ENCODE data around the gene NOVA2.

Gene NOVA2

GRCh38 chr19:45906221-45906620 is 67.4 kb downstream of the NOVA2 start:
- in situ Hi-C loops (cut with MboI; ENCODE audit: low sequenced_read_pairs, unreplicated experiment) = no loop called here
- DNase-seq (ENCODE audit: low spot score) = no peak
- TF ChIP-seq, protein P1, sequence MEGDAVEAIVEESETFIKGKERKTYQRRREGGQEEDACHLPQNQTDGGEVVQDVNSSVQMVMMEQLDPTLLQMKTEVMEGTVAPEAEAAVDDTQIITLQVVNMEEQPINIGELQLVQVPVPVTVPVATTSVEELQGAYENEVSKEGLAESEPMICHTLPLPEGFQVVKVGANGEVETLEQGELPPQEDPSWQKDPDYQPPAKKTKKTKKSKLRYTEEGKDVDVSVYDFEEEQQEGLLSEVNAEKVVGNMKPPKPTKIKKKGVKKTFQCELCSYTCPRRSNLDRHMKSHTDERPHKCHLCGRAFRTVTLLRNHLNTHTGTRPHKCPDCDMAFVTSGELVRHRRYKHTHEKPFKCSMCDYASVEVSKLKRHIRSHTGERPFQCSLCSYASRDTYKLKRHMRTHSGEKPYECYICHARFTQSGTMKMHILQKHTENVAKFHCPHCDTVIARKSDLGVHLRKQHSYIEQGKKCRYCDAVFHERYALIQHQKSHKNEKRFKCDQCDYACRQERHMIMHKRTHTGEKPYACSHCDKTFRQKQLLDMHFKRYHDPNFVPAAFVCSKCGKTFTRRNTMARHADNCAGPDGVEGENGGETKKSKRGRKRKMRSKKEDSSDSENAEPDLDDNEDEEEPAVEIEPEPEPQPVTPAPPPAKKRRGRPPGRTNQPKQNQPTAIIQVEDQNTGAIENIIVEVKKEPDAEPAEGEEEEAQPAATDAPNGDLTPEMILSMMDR (IDR thresholded peaks at IDR 0.05; ENCODE audit: borderline replicate concordance, control extremely low read depth, extremely low read depth, insufficient read depth, missing control alignments) = no peak

DNA sequence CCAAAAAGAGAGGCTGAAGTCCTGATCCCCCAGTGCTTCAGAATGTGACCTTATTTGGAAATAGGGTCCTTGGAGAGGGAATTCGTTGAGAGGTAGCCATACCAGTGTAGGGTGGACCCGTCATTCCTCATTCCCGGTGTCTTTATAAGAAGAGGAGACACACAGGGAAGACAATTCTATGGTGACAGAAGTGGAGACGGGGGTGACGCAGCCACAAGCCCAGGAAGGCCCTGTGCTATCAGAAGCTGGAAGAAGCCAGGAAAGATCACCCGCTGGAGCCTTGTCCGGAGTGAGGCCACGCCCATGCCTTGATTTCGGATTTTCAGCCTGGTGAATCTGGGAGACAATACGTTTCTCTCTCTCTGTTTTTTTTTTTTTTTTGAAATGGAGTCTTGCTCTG is 68.7 kb downstream of the NOVA2 start:
- TF ChIP-seq, protein P1 (IDR thresholded peaks at IDR 0.05; ENCODE audit: borderline replicate concordance, control extremely low read depth, extremely low read depth, insufficient read depth, missing control alignments) = no peak
- no peak for DNase-seq (ENCODE audit: low spot score)
- in situ Hi-C loops (cut with MboI; ENCODE audit: low sequenced_read_pairs, unreplicated experiment) = no loop called here

DNA sequence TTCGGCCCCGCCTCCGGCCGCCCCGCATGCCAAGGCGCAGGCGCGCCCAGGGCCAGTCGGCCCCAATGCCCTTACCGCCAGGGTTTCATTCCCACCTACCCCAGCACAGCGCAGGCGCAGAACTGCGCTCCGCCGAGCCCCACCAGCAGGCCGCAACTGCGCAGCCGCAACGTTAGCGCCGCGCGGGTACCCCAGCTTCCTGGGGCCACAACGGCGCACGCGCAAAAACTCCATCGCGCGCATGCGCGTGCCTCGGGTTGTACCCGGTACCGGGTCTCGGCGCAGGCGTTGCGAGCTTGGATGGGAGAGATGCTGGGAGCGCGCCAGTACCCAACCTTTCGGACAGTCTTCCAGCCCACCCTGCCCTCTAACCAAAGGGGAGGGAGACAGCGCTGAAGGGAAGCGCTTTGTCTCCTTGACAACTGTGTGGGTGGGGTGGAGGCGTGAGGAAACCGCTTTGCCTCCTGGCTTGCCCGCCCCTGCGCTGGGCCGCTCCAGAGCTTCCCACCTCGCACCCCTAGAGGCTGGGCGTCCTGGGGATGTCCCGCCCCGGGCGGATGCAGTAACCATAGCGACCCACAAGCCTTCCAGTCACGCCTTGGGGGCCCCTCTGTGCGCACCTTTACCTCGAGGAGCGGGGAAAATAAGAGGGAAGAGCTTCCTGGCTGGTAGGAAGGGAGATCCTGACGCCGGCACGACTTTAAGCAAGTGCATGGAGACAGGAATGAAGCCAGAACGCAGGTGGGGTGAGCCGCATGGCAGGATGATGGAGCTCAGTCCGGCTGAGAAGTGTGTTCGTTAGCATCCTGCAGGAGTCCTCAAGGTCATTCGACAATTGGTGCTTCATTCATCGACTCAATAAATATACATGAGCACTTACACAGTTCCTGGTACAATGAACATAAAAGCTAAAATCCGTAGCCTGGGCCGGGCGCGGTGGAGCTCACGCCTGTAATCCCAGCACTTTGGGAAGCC is 70.7 kb downstream of the NOVA2 start:
- in situ Hi-C loops (cut with MboI; ENCODE audit: low sequenced_read_pairs, unreplicated experiment) = no loop called here
- TF ChIP-seq, protein P1 (IDR thresholded peaks at IDR 0.05; ENCODE audit: borderline replicate concordance, control extremely low read depth, extremely low read depth, insufficient read depth, missing control alignments) = no peak
- peak; percentile 100 for DNase-seq (ENCODE audit: low spot score)

- TF ChIP-seq, protein P1 (IDR thresholded peaks at IDR 0.05; ENCODE audit: borderline replicate concordance, control extremely low read depth, extremely low read depth, insufficient read depth, missing control alignments) = no peak
- peak; percentile 50 for DNase-seq (ENCODE audit: low spot score)
- in situ Hi-C loops (cut with MboI; ENCODE audit: low sequenced_read_pairs, unreplicated experiment) = no loop called here
Observed at GRCh38 chr19:45901912-45902650, 71.6 kb downstream of the NOVA2 start, which contains the start of gene MYPOP. MYPOP (minus strand) TSS chr19:45902613; CDS start chr19:45901773, 840 bp downstream.

DNA sequence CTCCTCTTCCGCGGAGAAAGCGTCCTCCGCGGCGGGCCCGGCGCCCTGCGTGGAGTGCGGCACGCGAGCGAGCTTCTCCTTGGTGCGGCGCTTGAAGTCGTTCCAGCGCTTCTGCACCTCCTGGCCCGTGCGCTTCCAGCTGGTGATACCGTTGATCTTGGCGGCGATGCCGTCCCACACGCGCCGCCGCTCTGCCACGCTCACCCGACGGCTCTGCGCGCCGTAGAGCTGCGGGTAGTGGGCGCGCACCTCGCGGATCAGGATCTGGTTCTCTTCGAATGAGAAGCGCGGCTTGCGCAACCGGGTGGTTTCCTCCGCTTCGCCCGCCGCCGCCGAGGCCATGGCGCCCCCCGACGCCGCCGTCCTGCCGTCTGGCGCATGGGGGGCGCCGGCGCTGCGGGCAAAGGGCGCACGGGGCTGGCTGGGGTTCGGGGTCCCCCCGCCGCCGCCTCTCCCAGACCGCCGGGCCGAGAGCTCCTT is 72.2 kb downstream of the NOVA2 start:
- in situ Hi-C loops (cut with MboI; ENCODE audit: low sequenced_read_pairs, unreplicated experiment) = no loop called here
- TF ChIP-seq, protein P1 (IDR thresholded peaks at IDR 0.05; ENCODE audit: borderline replicate concordance, control extremely low read depth, extremely low read depth, insufficient read depth, missing control alignments) = no peak
- DNase-seq (ENCODE audit: low spot score) = peak; percentile 50

DNA sequence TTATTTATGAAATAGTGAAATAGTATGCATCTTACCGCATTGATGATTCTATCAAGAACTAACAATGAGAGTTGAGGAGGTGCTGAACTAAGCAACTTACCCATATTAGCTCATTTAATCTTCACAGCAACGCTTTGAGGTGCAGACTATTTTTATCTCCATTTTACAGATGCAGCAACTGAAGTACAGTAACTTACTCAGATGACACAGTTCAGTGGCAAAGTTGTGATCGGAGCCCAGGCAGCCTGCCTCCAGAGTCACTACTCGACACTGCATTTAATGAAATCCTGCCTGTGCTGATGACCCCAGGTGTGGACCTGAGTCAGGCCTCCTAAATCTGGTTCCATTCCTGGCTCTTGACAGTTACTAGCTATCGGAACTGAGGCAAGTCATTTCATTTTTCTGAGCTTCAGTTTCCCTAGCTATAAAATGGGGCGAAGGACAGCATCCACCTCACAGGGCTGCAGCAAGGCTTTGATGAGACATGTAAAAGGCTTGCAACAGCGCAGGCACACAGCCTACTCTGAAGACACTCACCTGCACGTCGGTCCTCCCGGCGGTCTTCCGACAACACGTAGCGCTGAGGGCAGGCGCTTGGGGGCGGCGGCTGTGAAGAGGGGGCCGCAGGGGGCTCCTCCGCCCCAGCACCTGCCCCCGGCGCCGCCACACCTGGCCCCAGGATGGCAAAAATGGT is 72.8 kb downstream of the NOVA2 start:
- no peak for DNase-seq (ENCODE audit: low spot score)
- TF ChIP-seq, protein P1 (IDR thresholded peaks at IDR 0.05; ENCODE audit: borderline replicate concordance, control extremely low read depth, extremely low read depth, insufficient read depth, missing control alignments) = no peak
- in situ Hi-C loops (cut with MboI; ENCODE audit: low sequenced_read_pairs, unreplicated experiment) = no loop called here
